ENCODE data around the gene C19orf73.

C19orf73 gene

DNA sequence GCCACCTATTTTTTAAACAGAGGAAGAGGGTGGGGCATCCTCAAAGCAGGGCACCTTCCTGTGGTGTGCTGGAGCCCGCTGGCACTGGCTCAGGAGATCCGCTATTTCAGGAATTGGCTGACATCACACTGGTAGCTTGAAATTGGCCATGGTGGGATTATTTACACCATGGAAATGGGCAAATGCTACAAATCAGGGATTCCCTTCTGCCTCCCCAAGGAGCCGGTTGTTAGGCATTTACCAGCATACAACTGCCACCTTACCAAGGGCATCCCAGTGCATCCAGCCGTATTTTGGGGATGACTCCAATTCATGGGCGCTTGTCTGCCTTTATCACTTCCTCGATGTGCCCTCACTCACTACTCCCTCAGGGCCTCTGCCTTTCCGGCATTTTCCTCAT is 22.0 kb upstream of the C19orf73 start:
- no peak for TF ChIP-seq CTCF (IDR thresholded peaks at IDR 0.05; ENCODE audit: extremely low read depth, insufficient read depth, missing control alignments)
- DNase-seq (ENCODE audit: low spot score), result no peak
- in situ Hi-C loops (cut with MboI; ENCODE audit: low pct_unique_long_range_greater_than_20kb, low sequenced_read_pairs, unreplicated experiment), result no loop called here

DNA sequence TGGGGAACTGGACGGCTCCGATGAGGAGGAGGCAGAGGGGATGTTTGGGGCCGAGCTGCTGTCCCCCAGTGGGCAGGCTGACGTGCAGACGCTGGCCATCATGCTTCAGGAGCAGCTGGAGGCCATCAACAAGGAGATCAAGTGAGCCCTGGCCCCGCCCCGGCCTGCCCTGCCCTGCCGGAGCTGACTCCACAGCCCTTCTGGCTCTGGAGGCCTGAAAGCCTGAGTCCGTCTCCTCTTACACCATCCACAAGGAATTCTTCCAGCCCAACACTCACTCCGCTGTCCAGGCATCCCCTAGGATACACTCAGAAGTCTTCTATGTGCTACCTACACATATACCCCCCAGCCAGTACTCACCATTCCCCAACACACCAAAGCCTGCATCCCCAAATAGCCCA is 17.8 kb upstream of the C19orf73 start:
- TF ChIP-seq CTCF (IDR thresholded peaks at IDR 0.05; ENCODE audit: extremely low read depth, insufficient read depth, missing control alignments), result no peak
- in situ Hi-C loops (cut with MboI; ENCODE audit: low pct_unique_long_range_greater_than_20kb, low sequenced_read_pairs, unreplicated experiment), result no loop called here
- DNase-seq (ENCODE audit: low spot score), result no peak

DNA sequence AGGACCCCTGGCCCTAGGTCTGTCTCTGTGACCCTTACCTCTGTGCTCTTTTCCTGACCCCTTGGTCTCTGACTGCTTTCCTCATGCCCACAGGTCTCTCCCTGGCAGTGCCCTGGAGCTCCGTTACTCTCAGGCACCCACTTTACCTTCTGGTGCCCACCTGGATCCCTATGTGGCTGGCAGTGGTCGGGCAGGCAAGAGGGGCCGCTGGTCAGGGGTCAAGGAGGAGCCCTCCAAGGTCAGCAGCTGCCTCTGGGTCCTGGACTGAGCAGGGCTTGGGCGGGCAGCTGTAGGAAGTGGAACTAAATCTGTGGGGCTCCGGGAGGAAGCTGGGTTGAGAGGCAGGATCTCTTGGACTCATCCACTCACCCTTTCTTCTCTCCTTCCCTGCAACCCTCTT is 16.7 kb upstream of the C19orf73 start:
- no peak for TF ChIP-seq CTCF (IDR thresholded peaks at IDR 0.05; ENCODE audit: extremely low read depth, insufficient read depth, missing control alignments)
- in situ Hi-C loops (cut with MboI; ENCODE audit: low pct_unique_long_range_greater_than_20kb, low sequenced_read_pairs, unreplicated experiment), result no loop called here
- DNase-seq (ENCODE audit: low spot score), result no peak

DNA sequence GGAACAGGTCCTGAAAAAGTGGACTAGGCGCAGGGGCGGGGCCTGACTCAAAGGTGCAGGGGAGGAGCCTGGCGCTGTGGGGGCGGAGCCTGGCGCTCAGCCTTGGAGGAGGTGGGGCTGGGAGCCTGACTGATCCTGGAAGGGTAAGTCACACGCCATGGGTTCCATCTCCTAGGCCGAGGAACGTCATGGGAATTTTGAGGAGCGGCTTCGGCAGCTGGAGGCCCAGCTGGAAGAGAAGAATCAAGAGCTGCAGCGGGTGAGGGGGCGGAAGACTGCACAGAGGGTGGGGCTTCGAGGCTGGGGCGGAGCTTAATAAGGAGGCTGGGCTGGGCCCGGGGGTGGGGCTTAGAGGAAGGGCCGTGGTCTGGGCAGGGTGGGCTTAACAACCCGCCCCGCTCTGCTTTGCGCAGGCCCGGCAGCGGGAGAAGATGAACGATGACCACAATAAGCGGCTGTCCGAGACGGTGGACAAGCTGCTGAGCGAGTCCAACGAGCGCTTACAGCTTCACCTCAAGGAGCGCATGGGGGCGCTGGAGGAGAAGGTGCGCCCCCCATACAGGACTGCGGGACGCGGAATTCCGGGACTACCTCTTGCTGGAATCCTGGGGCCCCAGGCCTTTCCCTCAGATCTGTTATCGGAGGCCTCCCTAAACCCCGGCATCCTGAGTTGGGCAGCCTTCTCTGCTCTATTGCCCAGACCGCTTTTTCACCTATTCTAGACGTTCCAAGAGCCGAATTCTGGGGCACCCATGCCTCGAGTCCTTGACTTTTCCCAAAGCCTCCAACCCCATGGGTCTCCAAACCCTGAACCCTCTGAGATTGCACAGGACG is 14.9 kb upstream of the C19orf73 start:
- no peak for TF ChIP-seq CTCF (IDR thresholded peaks at IDR 0.05; ENCODE audit: extremely low read depth, insufficient read depth, missing control alignments)
- in situ Hi-C loops (cut with MboI; ENCODE audit: low pct_unique_long_range_greater_than_20kb, low sequenced_read_pairs, unreplicated experiment), result no loop called here
- DNase-seq (ENCODE audit: low spot score), result peak; percentile 70

DNA sequence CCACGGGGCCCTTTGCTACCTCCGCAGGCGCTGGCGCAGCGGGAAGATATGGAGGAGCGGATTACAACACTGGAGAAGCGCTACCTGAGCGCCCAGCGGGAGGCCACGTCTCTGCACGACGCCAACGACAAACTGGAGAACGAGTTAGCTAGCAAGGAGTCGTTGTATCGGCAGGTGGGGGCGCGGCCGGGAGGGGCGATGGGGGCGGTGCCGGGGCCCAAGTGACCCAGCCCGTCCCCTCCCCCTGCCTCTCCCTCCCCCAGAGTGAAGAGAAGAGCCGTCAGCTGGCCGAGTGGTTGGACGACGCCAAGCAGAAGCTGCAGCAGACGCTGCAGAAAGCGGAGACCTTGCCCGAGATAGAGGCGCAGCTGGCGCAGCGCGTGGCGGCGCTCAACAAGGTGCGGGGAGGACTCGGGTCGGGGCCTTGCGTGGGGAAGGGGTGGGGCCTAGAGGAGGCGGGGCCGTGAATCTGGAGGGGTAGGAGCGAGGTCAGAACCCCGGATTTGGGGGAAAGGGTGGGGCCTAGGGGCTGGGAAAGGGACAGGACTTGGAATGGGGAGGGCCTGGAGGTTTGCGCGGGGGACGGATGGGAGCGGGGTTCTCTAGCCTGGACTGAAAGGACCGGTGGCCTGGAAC is 14.1 kb upstream of the C19orf73 start:
- no peak for DNase-seq (ENCODE audit: low spot score)
- in situ Hi-C loops (cut with MboI; ENCODE audit: low pct_unique_long_range_greater_than_20kb, low sequenced_read_pairs, unreplicated experiment), result no loop called here
- TF ChIP-seq CTCF (IDR thresholded peaks at IDR 0.05; ENCODE audit: extremely low read depth, insufficient read depth, missing control alignments), result no peak

- no peak for DNase-seq (ENCODE audit: low spot score)
- TF ChIP-seq CTCF (IDR thresholded peaks at IDR 0.05; ENCODE audit: extremely low read depth, insufficient read depth, missing control alignments), result no peak
- in situ Hi-C loops (cut with MboI; ENCODE audit: low pct_unique_long_range_greater_than_20kb, low sequenced_read_pairs, unreplicated experiment), result no loop called here
Observed at GRCh38 chr19:49130325-49130724, 11.4 kb upstream of the C19orf73 start.
